Thyroid gland (tissue), 4 donors: ENCODE results near the gene CYP3A5. TPM values are rescaled to one million over a fixed set of nuclear protein-coding genes. Genes with fewer than 3 reads are reported as not detected.

Source experiments
- DNase-seq, 2 donors: peaks; one replicate each; pipeline ENCODE4 v3.0.0-alpha.2; 2019
- H3K27ac ChIP-seq, 3 donors: fragments of 200-600 bp; sonication (generic); 1 replicate in 2 of 3; 2 replicates in 1 of 3; pipeline ENCODE4 v1.5.1; 2016 to 2019; ENCODE audit warnings: mild to moderate bottlenecking in 1 of 3, moderate library complexity in 1 of 3
- H3K27me3 ChIP-seq: fragments of 200-600 bp; sonication (generic); one replicate; pipeline ENCODE4 v1.5.1; 2019
- H3K36me3 ChIP-seq, 2 donors: fragments of 200-600 bp; sonication (generic); one replicate each; pipeline ENCODE4 v1.5.1; 2016 to 2019
- H3K4me1 ChIP-seq, 2 donors: fragments of 200-600 bp; sonication (generic); one replicate each; pipeline ENCODE4 v1.5.1; 2017 to 2019
- H3K4me3 ChIP-seq, 3 donors: fragments of 200-600 bp; sonication (generic); replicated peaks in 1 of 3; 1 replicate in 2 of 3; 2 replicates in 1 of 3; pipeline ENCODE4 v1.5.1; 2016; ENCODE audit warnings: mild to moderate bottlenecking in 1 of 3
- H3K9me3 ChIP-seq: fragments of 200-600 bp; sonication (generic); one replicate; pipeline ENCODE4 v1.5.1; 2017
- CTCF ChIP-seq, 6 experiments: fragments of 200-600 bp in 3 of 6; fragments of 450-650 bp in 3 of 6; sonication (generic) in 3 of 6; IDR thresholded peaks; one replicate each; pipeline ENCODE4 v1.5.1; 2016 to 2019; ENCODE audit warnings: antibody characterized with exemption in 6 of 6, mild to moderate bottlenecking in 2 of 6, inconsistent platforms in 1 of 6, moderate library complexity in 1 of 6
- POLR2A ChIP-seq, 2 donors: fragments of 450-650 bp; IDR thresholded peaks; one replicate each; pipeline ENCODE4 v1.6.1; 2017; ENCODE audit warnings: antibody characterized with exemption in 2 of 2, mild to moderate bottlenecking in 2 of 2, moderate library complexity in 1 of 2
- WGBS, 2 donors: methylation state at CpG; one replicate each; pipeline ENCODE4 v1.1.5; 2017; 5-methylcytosine and 5-hydroxymethylcytosine counted together
- intact Hi-C: fragments of 100-400 bp; cut with DNase I; formaldehyde crosslinking; loops from one replicate; pipeline ENCODE4 v1.15.1; 2023
- total RNA-seq, 4 donors: library from RNA; depleted of rRNA; stranded (reverse); fragments of >200 nt; gene quantifications; one replicate each; pipeline ENCODE4 v1.2.3, GENCODE V29; 2016

The CYP3A5 gene
- total RNA-seq, 4 donors from 2014 or later, result 0.24 to 1.2 (median 0.73) TPM

GRCh38 chr7:99685129-99685758 lies 5.4 kb upstream of the CYP3A5 start:
- no peak overlapping the region for H3K4me3 ChIP-seq
- H3K27ac ChIP-seq, result no peak overlapping the region
- H3K27me3 ChIP-seq, result no peaks in the 10 kb centered on the region
- DNase-seq, result no peak
- H3K4me1 ChIP-seq, result no peaks in the 10 kb centered on the region
- no peaks in the 10 kb centered on the region for H3K9me3 ChIP-seq
- WGBS, 2 donors, result 91 to 95% methylated on average over 9 of the region's 9 CpGs
- TF ChIP-seq CTCF (IDR thresholded peaks at IDR 0.05) (no peak), POLR2A (IDR thresholded peaks at IDR 0.05) (no peak)
- no peaks in the 10 kb centered on the region for H3K36me3 ChIP-seq
- intact Hi-C loops, result no loop called here

- no peak for TF ChIP-seq POLR2A (IDR thresholded peaks at IDR 0.05)
- no peak for TF ChIP-seq CTCF (IDR thresholded peaks at IDR 0.05)
- Histone ChIP-seq H3K36me3 (no peaks in the 10 kb centered on the region), H3K4me1 (no peaks in the 10 kb centered on the region), H3K4me3 (no peak overlapping the region), H3K27ac (no peak overlapping the region), H3K9me3 (no peaks in the 10 kb centered on the region), H3K27me3 (no peaks in the 10 kb centered on the region)
- WGBS, 2 donors, result 65 to 74% methylated on average over 4 of the region's 4 CpGs
- DNase-seq, result no peak
- intact Hi-C loops, result no loop called here
These were observed 780 bp downstream of the CYP3A5 start for GRCh38 chr7:99679032-99679399.

- no peak for TF ChIP-seq CTCF (IDR thresholded peaks at IDR 0.05)
- TF ChIP-seq POLR2A (IDR thresholded peaks at IDR 0.05), result no peak
- Histone ChIP-seq H3K27me3 (no peaks in the 10 kb centered on the region), H3K9me3 (no peaks in the 10 kb centered on the region), H3K36me3 (no peaks in the 10 kb centered on the region), H3K27ac (no peak overlapping the region), H3K4me1 (no peaks in the 10 kb centered on the region), H3K4me3 (no peak overlapping the region)
- DNase-seq, result no peak
- intact Hi-C loops, result no loop called here
- WGBS, 2 donors, result 74 to 86% methylated on average over 2 of the region's 2 CpGs
These were observed 2.1 kb downstream of the CYP3A5 start for GRCh38 chr7:99677648-99678045.

- no peaks in the 10 kb centered on the region for H3K4me1 ChIP-seq
- DNase-seq, result no peak
- no peaks in the 10 kb centered on the region for H3K27me3 ChIP-seq
- no peaks in the 10 kb centered on the region for H3K36me3 ChIP-seq
- intact Hi-C loops, result no loop called here
- TF ChIP-seq POLR2A (IDR thresholded peaks at IDR 0.05) (no peak), CTCF (IDR thresholded peaks at IDR 0.05) (no peak)
- H3K27ac ChIP-seq, result no peak overlapping the region
- no peaks in the 10 kb centered on the region for H3K9me3 ChIP-seq
- 85 to 87% methylated on average over 4 of the region's 4 CpGs for WGBS, 2 donors
- H3K4me3 ChIP-seq, result no peak overlapping the region
These were observed 2.7 kb downstream of the CYP3A5 start for GRCh38 chr7:99677013-99677647.

- 77 to 79% methylated on average over 2 of the region's 2 CpGs for WGBS, 2 donors
- H3K36me3 ChIP-seq, result no peaks in the 10 kb centered on the region
- H3K27ac ChIP-seq, result no peak overlapping the region
- no peaks in the 10 kb centered on the region for H3K27me3 ChIP-seq
- H3K4me3 ChIP-seq, result no peak overlapping the region
- H3K4me1 ChIP-seq, result no peaks in the 10 kb centered on the region
- intact Hi-C loops, result no loop called here
- no peak for TF ChIP-seq CTCF (IDR thresholded peaks at IDR 0.05)
- TF ChIP-seq POLR2A (IDR thresholded peaks at IDR 0.05), result no peak
- no peaks in the 10 kb centered on the region for H3K9me3 ChIP-seq
- DNase-seq, result no peak
These were observed 4.6 kb downstream of the CYP3A5 start for GRCh38 chr7:99674995-99675742.
